GM12875 (cell line): ENCODE data around the gene SEPTIN10.
"Not testable (repeated sequence)": the region's sequence is repeated elsewhere in the genome, so short reads cannot be mapped to it uniquely, and the experiment has no call there.

Source experiments
- H3K4me3 ChIP-seq: one replicate; pipeline ENCODE4 v1.5.1; 2011; ENCODE audit warnings: low read depth, low read length, control low read depth
- TF ChIP-seq, protein P1 (sequence below): IDR thresholded peaks from 2 replicates; pipeline ENCODE4 v1.5.1; 2011; ENCODE audit warnings: low read depth, mild to moderate bottlenecking, control low read depth, inconsistent platforms, low read length, moderate library complexity, borderline replicate concordance; ENCODE audit not compliant: insufficient read depth

Gene SEPTIN10

DNA sequence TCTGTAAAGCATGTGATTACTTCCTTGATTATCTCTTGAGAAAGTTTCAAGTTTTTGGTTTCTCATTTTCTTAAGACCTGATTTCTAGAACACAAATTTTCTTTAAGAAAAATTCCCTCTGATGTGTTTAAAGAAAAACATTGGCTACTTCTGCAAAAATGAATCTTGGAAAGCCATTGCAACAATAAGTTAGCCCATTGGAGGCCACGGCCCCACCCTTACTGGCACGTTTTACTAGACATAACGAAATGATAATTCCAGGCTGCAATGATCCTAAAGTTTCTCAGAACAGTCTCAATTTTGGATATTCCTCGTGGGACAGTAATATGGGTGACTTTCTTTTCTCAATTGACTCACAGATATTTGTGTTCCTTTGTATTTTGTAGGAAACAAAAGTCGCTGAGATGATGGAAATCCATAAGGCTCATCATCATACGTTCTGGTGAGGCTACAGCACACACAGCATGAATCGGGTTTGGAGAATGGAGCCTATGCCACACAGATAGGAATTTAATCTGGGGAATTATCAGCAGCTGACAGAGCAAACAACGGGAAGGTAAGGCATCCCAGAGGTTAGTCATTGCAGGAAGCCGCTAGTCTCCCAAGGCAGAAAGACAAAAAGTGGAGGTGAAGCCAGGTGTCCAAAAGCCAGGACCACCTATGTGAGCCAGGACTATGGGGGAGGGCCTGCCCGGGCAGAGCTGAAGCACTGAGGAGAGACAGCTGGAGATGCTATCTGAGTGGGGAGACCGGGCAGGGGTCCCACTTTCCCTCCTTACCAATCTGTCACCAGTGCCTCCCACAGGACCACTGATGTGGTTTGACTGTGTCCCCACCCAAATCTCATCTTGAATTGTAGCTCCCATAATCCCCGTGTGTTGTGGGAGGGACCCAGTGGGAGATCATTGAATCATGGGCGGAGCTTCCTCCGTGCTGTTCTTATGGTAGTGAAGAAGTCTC lies 36.2 kb upstream of the SEPTIN10 start:
- TF ChIP-seq, protein P1, sequence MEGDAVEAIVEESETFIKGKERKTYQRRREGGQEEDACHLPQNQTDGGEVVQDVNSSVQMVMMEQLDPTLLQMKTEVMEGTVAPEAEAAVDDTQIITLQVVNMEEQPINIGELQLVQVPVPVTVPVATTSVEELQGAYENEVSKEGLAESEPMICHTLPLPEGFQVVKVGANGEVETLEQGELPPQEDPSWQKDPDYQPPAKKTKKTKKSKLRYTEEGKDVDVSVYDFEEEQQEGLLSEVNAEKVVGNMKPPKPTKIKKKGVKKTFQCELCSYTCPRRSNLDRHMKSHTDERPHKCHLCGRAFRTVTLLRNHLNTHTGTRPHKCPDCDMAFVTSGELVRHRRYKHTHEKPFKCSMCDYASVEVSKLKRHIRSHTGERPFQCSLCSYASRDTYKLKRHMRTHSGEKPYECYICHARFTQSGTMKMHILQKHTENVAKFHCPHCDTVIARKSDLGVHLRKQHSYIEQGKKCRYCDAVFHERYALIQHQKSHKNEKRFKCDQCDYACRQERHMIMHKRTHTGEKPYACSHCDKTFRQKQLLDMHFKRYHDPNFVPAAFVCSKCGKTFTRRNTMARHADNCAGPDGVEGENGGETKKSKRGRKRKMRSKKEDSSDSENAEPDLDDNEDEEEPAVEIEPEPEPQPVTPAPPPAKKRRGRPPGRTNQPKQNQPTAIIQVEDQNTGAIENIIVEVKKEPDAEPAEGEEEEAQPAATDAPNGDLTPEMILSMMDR: no peak
- H3K4me3 ChIP-seq: no peak overlapping the region

DNA sequence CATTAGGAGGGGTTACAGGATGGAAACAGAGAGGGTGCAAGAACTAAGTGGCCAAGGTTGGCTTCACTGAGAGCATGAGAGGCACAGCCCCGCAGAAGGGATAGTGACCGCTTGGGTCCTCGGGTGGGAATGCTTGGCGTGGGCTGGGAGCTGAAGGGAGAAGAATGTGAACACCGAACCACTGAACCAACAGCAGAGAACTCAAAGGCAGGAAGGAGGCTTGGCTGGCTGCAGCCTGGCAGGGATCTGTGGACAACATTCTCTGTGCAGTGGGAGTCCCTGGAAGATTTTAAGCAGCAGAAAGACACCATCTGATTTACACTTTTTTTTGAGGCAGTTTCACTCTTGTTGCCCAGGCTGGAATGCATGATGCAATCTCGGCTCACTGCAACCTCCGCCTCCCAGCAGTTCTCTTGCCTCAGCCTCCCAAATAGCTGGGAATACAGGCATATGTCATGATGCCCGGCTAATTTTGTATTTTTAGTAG lies 34.3 kb upstream of the SEPTIN10 start:
- no peak overlapping the region for H3K4me3 ChIP-seq
- TF ChIP-seq, protein P1: no peak

DNA sequence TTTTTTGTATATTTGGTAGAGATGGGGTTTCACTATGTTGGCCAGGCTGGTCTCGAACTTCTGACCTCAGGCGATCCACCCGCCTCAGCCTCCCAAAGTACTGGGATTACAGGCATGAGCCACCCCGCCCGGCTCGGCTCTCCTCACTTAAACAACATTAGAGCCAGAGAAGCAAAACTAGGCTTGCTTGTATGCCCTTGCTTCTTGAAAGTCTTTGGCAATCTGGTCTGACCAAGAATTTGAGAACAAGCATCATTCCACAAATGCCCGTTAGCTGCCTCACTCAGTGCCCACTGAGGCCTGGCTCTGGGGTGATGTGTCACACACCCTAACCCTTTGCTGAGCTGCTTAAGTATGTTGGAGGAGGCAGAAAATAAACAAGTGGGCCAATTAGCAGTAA lies 33.9 kb upstream of the SEPTIN10 start:
- H3K4me3 ChIP-seq: no peak overlapping the region
- TF ChIP-seq, protein P1: no peak

DNA sequence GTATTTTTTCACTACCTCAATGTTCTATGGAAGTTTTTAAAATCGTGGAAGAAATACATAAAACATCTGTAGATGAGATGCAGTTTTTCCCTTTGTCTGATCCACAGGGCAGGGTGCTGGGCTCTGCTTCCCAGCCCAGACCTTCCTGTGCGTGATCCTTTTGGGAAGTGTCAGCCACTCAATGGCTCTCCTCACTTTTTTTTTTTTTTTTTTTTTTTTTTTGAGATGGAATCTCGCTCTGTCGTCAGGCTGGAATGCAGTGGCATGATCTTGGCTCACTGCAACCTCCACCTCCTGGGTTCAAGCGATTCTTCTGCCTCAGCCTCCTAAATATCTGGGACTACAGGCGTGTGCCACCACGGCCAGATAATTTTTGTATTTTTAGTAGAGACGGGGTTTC lies 33.2 kb upstream of the SEPTIN10 start:
- H3K4me3 ChIP-seq: no peak overlapping the region
- TF ChIP-seq, protein P1: no peak

DNA sequence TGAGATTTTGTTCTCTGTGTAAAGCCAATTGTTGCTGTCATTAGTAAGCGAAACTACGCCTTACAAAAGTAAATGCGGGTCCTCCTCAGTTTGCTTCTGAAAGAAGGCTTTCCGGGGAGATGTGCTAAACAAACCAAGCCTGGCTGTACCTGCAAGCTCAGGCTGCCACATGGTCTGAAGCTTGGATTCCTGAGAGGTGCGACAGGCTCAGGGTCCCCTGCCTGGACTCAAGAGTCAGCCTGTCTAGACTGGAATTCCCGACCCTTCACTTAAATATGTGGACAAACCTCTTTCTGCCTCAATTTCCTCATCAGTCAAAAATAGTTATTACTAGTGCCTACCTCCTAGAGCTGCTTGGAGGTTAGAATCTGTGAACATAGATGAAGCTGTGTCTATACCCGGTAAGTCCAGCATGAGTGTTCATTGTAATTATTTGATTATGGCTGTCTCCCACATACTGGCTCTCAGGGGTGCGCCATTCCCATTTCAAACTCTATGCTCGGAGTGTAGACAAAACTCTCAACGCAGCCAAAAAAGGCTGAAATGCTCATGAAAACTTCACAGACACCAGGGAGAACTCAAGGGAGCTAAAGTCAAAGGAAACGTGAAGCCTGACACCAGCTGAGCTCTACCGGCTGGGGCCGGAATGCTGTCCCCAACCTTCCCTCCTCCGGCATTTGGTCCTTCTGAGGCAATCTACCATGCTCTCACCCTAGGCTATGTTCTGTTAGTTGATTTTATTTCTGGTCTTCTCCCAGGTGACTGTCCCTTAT lies 31.8 kb upstream of the SEPTIN10 start:
- no peak overlapping the region for H3K4me3 ChIP-seq
- TF ChIP-seq, protein P1: no peak

DNA sequence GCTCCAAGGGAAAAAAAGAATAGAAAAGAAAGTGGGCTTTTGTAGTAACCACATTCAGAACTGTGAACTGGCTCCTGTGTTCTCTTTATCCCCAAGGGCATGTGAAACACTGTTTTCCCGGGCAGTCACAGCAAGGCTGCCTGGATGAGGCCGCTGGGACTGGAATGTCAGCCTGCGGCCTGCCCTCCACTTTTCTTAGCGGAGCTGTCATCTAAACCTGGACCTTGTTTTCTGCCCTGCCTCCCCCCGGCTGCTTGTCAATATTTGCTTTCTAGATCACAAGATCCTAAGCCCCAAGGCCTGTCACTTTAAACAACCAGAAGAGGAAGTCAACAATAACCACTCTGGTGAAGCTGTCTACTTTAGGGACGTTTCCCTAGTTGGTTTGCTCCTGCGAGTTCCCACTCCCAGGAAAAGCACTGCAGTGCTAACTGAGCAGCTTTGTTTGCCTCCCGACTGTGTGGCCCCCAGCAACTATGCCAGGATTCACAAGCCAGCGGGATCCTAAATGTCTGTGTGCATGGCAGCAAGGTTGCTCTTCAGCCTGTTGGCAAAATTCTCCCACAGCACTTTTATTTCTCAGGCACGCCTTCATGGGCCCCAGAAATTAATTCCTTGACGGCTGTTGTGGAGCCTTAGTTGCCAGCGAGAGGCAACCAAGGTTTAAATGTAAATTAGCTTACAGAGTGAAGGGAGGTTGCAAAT lies 31.0 kb upstream of the SEPTIN10 start:
- H3K4me3 ChIP-seq: no peak overlapping the region
- TF ChIP-seq, protein P1: no peak

DNA sequence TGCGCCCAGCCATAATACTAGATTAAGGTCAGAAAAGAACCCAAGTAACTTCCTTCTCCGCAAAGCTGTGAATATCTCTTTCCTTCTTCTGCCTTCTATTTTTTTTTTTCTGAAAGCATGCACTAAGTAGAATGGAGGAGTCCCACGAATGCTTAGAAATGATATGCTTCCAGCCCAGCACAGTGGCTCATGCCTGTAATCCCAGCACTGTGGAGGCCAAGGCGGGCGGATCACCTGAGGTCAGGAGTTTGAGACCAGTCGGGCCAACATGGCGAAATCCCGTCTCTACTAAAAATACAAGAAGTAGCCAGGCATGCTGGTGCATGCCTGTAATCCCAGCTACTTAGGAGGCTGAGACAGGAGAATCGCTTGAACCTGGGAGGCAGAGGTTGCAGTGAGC lies 26.2 kb upstream of the SEPTIN10 start:
- not testable (repeated sequence) for H3K4me3 ChIP-seq
